Vagina (tissue), 2 donors: ENCODE results near the gene PSMD11. TPM values are rescaled to one million over a fixed set of nuclear protein-coding genes. Genes with fewer than 3 reads are reported as not detected.

Source experiments
- DNase-seq, 2 donors: peaks; one replicate each; pipeline ENCODE4 v3.0.0-alpha.2; 2017; ENCODE audit errors: extremely low spot score in 2 of 2
- H3K27ac ChIP-seq: fragments of 200-600 bp; sonication (generic); one replicate; pipeline ENCODE4 v1.5.1; 2019
- H3K27me3 ChIP-seq: fragments of 200-600 bp; sonication (generic); one replicate; pipeline ENCODE4 v1.5.1; 2019
- H3K36me3 ChIP-seq, 2 donors: fragments of 200-600 bp; sonication (generic); one replicate each; pipeline ENCODE4 v1.5.1; 2017 to 2019
- H3K4me1 ChIP-seq: fragments of 200-600 bp; sonication (generic); one replicate; pipeline ENCODE4 v1.5.1; 2019
- H3K4me3 ChIP-seq, 2 donors: fragments of 200-600 bp; sonication (generic); 1 replicate in 1 of 2; 2 replicates in 1 of 2; pipeline ENCODE4 v1.5.1; 2016 to 2019
- H3K9me3 ChIP-seq: fragments of 200-600 bp; sonication (generic); one replicate; pipeline ENCODE4 v1.5.1; 2019
- CTCF ChIP-seq, 3 experiments: fragments of 450-650 bp in 2 of 3; fragments of 200-600 bp in 1 of 3; sonication (generic) in 1 of 3; IDR thresholded peaks; one replicate each; pipeline ENCODE4 v1.5.1; 2017 to 2019; ENCODE audit warnings: antibody characterized with exemption in 3 of 3, mild to moderate bottlenecking in 2 of 3, moderate library complexity in 2 of 3
- POLR2A ChIP-seq, 2 donors: fragments of 450-650 bp; IDR thresholded peaks; one replicate each; pipeline ENCODE4 v1.6.1; 2017; ENCODE audit warnings: antibody characterized with exemption in 2 of 2, mild to moderate bottlenecking in 2 of 2, moderate library complexity in 2 of 2
- POLR2AphosphoS5 ChIP-seq, 2 donors: sonication (generic); formaldehyde crosslinking; IDR thresholded peaks; one replicate each; pipeline ENCODE4 v1.9.0; 2017; ENCODE audit warnings: antibody characterized with exemption in 2 of 2, mild to moderate bottlenecking in 2 of 2, low read depth in 1 of 2; ENCODE audit not compliant: insufficient read depth in 1 of 2
- intact Hi-C: fragments of 100-400 bp; cut with DNase I; formaldehyde crosslinking; loops from one replicate; pipeline ENCODE4 v1.15.1; 2023
- total RNA-seq: library from RNA; depleted of rRNA; stranded (reverse); fragments of >200 nt; gene quantifications from one replicate; pipeline ENCODE4 v1.2.3, GENCODE V29; 2016

The PSMD11 gene
- total RNA-seq, 1 donor from 2014 or later = 46.9 TPM

DNA sequence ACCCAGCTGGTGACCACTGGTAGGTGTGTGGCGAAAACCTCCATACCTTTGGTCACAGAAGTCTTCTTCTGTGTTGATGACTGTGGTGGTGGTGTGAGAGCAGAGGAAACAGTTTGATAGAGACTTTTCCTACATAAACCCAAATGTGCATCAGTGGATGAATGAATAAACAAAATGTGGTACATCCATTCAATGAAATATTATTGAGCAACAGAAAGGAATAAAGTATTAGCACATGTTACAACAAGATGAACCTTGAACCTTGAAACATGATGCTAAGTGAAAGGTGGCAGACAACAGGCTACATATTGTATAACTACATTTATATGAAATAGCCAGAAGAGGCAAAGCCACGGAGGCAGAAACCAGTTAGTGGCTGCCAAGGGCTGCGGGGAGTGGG is 57.7 kb downstream of the PSMD11 start:
- TF ChIP-seq POLR2A (IDR thresholded peaks at IDR 0.05) (no peak), POLR2AphosphoS5 (IDR thresholded peaks at IDR 0.05; ENCODE audit: insufficient read depth in 1 of 2, low read depth in 1 of 2) (no peak), CTCF (IDR thresholded peaks at IDR 0.05) (no peak)
- Histone ChIP-seq H3K27me3 (no peaks in the 10 kb centered on the region), H3K4me1 (peaks cover 9% of the 10 kb centered on the region), H3K36me3 (no peaks in the 10 kb centered on the region), H3K4me3 (no peak overlapping the region), H3K9me3 (no peaks in the 10 kb centered on the region), H3K27ac (no peak overlapping the region)
- no peak for DNase-seq
- intact Hi-C loops = no loop called here

DNA sequence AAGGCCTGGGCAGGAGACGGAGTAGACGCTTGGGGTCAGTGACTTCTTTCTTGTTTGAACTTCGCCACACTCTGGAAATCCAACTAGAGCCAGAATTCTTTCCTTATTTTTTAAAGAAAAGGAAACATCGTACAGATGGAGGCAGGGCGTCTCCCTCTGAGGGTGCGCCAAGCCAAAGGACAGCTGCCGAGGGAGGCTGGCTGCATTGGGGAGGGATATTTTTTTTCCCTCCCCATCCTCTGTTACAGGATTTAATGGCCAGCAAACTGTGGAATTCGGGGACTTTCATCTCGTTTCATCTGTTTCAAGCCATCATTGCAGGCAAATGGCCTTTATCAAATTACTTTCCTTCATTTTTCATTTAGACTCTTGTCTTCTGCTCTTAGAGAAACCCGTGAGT is 58.4 kb downstream of the PSMD11 start:
- H3K9me3 ChIP-seq = no peaks in the 10 kb centered on the region
- no peak overlapping the region for H3K27ac ChIP-seq
- no peaks in the 10 kb centered on the region for H3K36me3 ChIP-seq
- no peak for DNase-seq
- no peaks in the 10 kb centered on the region for H3K27me3 ChIP-seq
- intact Hi-C loops = no loop called here
- H3K4me3 ChIP-seq = no peak overlapping the region
- peaks cover 9% of the 10 kb centered on the region for H3K4me1 ChIP-seq
- TF ChIP-seq CTCF (IDR thresholded peaks at IDR 0.05) (no peak), POLR2A (IDR thresholded peaks at IDR 0.05) (no peak), POLR2AphosphoS5 (IDR thresholded peaks at IDR 0.05; ENCODE audit: insufficient read depth in 1 of 2, low read depth in 1 of 2) (no peak)

DNA sequence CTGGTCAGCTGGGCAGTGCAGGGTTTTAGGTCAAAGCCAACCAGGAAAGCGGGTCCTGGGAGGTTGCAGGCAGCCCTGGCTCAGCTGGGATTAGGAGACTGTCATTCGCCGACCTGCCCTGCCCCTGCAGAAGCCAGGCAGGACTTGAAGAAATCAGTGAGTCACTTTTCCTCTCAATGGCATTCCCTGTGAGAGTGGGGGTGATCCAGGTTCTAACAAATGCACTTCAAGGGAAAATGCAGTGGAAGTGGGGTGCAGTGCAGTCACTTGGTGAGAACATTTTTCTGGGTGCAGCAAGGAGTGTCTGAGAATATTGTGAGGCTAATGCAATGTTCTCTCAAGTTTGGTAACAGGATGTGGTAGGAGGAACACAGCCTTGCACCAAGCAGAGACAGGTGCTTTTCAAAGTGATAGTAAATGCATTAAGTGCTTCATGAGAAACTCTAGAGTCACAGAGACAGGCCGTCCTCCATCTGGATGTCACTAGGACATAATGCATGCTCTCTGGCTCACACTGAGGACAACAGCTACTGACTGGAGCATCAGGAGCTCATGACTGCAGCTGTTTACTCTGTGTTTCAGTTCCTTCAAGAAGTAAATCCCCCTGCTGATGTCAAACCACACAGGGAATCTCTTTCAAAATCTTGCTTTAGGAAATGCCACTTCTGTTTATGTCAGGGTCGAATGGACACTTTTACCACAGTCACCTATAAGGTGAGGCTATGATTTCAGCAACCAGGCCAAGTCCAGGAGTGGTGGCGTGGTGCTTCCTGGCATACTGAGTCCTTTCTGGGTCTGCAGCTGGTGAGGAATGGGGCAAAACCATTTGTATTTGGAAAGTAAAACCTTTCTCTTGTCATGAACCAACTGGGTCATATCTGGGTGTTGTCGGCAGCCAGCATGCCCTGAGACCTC is 59.2 kb downstream of the PSMD11 start:
- no peaks in the 10 kb centered on the region for H3K36me3 ChIP-seq
- no peaks in the 10 kb centered on the region for H3K27me3 ChIP-seq
- H3K9me3 ChIP-seq = no peaks in the 10 kb centered on the region
- no peak for TF ChIP-seq POLR2A (IDR thresholded peaks at IDR 0.05)
- TF ChIP-seq POLR2AphosphoS5 (IDR thresholded peaks at IDR 0.05; ENCODE audit: insufficient read depth in 1 of 2, low read depth in 1 of 2) = no peak
- TF ChIP-seq CTCF (IDR thresholded peaks at IDR 0.05) = no peak
- peak overlapping the region; percentile 18 for H3K27ac ChIP-seq
- peaks cover 9% of the 10 kb centered on the region for H3K4me1 ChIP-seq
- H3K4me3 ChIP-seq = no peak overlapping the region
- DNase-seq = no peak
- intact Hi-C loops = no loop called here

DNA sequence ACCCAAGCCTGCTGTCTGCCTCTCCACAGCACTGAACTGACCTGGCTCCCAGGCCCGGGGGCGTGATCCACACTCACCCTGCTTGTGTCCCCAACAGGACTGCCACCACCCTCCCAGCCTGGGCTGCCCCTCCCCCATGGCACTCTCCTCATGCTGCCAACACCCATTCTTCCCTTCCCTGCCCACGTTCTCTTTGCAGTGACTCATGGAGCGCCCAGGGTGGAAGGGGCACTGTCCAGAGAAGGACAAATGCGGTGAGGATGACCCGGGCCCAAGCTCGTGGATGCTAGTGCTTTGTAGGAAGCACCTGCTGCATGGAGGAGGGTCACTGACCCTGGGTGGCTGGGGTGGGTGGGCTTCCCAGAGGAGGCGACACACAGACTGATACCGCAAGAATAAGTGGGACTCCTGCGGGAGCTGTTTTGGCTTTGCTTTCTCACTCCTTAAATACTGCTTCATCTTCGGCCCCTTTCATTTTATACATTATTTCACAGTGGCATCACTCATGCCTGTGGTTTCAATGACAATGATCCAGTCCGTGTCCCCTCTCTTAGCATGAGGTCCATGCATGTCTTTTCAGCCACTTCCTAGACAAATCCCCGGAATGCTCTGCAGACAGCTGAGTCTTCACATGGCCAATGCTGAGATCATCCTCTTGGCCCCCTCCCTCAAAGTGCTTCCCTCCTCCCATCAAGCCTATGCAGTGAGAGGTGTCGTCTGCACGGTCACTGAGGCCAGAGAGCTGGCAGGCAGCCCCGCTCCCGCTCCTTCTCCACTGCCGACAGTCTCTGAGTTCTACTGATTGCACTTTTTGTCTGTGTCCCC is 60.1 kb downstream of the PSMD11 start:
- intact Hi-C loops = no loop called here
- Histone ChIP-seq H3K4me1 (peaks cover 9% of the 10 kb centered on the region), H3K27ac (peak overlapping the region; percentile 18), H3K36me3 (no peaks in the 10 kb centered on the region), H3K4me3 (no peak overlapping the region), H3K27me3 (no peaks in the 10 kb centered on the region), H3K9me3 (no peaks in the 10 kb centered on the region)
- no peak for DNase-seq
- TF ChIP-seq POLR2A (IDR thresholded peaks at IDR 0.05) (no peak), CTCF (IDR thresholded peaks at IDR 0.05) (no peak), POLR2AphosphoS5 (IDR thresholded peaks at IDR 0.05; ENCODE audit: insufficient read depth in 1 of 2, low read depth in 1 of 2) (no peak)
